ENCODE results near the gene USP37. TPM values are rescaled to one million over a fixed set of nuclear protein-coding genes. Genes with fewer than 3 reads are reported as not detected.

USP37 gene
- total and polyA plus RNA-seq, 2 of the 13 experiments (the other 11 are each of a cell fraction or from before 2014, with no cell fraction given) = 6.5 to 30.6 TPM

GRCh38 chr2:218400930-218401881 lies 166.9 kb downstream of the USP37 start (continued):
- TF ChIP-seq LRRFIP1 (CRISPR knock-in tag; conservative IDR thresholded peaks at IDR 0.05) = no peak
- peak; percentile 89; the same call in 1 of the 2 replicates for TF ChIP-seq ZNF10 (CRISPR knock-in tag; IDR thresholded peaks at IDR 0.05; ENCODE audit: borderline replicate concordance, low read depth)
- TF ChIP-seq NR2C2 (CRISPR knock-in tag; IDR thresholded peaks at IDR 0.05; ENCODE audit: borderline replicate concordance) = peak; percentile 86
- TF ChIP-seq DNMT3B (CRISPR knock-in tag; conservative IDR thresholded peaks at IDR 0.05) = no peak
- TF ChIP-seq MATR3 (CRISPR knock-in tag; IDR thresholded peaks at IDR 0.05) = no peak
- no peak for TF ChIP-seq ZNF576 (CRISPR knock-in tag; IDR thresholded peaks at IDR 0.05)
- TF ChIP-seq ZHX2 (IDR thresholded peaks at IDR 0.05; ENCODE audit: low read depth) = no peak; the same call in 1 of the 2 replicates
- TF ChIP-seq ZHX2 (CRISPR knock-in tag; IDR thresholded peaks at IDR 0.05; ENCODE audit: borderline replicate concordance) = no peak
- no peak; the same call in 1 of the 2 replicates for TF ChIP-seq JUN (CRISPR knock-in tag; IDR thresholded peaks at IDR 0.05)
- TF ChIP-seq ZNF879 (CRISPR knock-in tag; IDR thresholded peaks at IDR 0.05) = no peak
- TF ChIP-seq HNRNPLL (IDR thresholded peaks at IDR 0.05; ENCODE audit: low read depth, low read length, poor library complexity, severe bottlenecking) = peak; percentile 15
- TF ChIP-seq TBX2 (CRISPR knock-in tag; IDR thresholded peaks at IDR 0.05; ENCODE audit: borderline replicate concordance) = peak; percentile 90
- 0 out of 2 replicates have a peak, but pooled peaks have one; percentile 37 for TF ChIP-seq HOMEZ (CRISPR knock-in tag; IDR thresholded peaks at IDR 0.05; ENCODE audit: low read depth)
- TF ChIP-seq FOXP4 (CRISPR knock-in tag; IDR thresholded peaks at IDR 0.05) = peak; percentile 89
- TF ChIP-seq ZSCAN25 (CRISPR knock-in tag; IDR thresholded peaks at IDR 0.05) = peak; percentile 100
- TF ChIP-seq NBN (conservative IDR thresholded peaks at IDR 0.05) = no peak

Measured in HepG2 (cell line).